Epithelial cell of proximal tubule (primary cell): ENCODE data around the gene NOP14. TPM values are rescaled to one million over a fixed set of nuclear protein-coding genes. Genes with fewer than 3 reads are reported as not detected.

ENCODE experiments used
- DNase-seq: peaks from one replicate; pipeline ENCODE4 v3.0.0-alpha.2; 2011; ENCODE audit warnings: low read depth
- H3K4me3 ChIP-seq: 2 replicates; pipeline ENCODE4 v1.5.1; 2011; ENCODE audit warnings: low read depth, mild to moderate bottlenecking, low read length
- total RNA-seq: library from RNA; depleted of rRNA; stranded (reverse); fragments of >200 nt; gene quantifications from 2 replicates; pipeline ENCODE4 v1.2.3, GENCODE V29; 2015
- TF ChIP-seq, protein P1 (sequence below): conservative IDR thresholded peaks from 2 replicates; pipeline ENCODE4 v1.5.1; 2012; ENCODE audit warnings: low read depth, mild to moderate bottlenecking, low read length

Gene NOP14
- total RNA-seq, 1 donor from 2014 or later = 26.0 TPM

DNA sequence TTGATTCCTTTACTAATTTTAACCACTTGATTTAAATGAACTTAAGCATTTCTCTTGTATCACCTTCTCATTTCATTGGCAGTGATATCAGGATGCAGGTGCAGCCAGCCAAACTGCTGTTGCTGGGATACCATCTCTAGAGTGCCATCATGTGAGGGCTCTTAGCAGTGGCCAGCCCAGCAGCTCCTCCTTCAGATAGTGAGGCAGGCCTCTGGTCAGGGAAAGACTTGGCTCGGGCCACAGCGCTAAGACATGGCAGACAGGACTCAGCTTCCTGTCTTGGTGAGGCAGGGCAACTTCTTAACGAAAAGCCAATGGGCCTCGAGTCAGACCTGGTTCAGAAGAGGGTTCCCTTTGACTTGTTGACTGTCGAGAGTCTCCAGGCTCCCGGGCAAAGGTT lies 50.0 kb downstream of the NOP14 start:
- no peak for DNase-seq
- TF ChIP-seq, protein P1, sequence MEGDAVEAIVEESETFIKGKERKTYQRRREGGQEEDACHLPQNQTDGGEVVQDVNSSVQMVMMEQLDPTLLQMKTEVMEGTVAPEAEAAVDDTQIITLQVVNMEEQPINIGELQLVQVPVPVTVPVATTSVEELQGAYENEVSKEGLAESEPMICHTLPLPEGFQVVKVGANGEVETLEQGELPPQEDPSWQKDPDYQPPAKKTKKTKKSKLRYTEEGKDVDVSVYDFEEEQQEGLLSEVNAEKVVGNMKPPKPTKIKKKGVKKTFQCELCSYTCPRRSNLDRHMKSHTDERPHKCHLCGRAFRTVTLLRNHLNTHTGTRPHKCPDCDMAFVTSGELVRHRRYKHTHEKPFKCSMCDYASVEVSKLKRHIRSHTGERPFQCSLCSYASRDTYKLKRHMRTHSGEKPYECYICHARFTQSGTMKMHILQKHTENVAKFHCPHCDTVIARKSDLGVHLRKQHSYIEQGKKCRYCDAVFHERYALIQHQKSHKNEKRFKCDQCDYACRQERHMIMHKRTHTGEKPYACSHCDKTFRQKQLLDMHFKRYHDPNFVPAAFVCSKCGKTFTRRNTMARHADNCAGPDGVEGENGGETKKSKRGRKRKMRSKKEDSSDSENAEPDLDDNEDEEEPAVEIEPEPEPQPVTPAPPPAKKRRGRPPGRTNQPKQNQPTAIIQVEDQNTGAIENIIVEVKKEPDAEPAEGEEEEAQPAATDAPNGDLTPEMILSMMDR = no peak
- no peak overlapping the region for H3K4me3 ChIP-seq

DNA sequence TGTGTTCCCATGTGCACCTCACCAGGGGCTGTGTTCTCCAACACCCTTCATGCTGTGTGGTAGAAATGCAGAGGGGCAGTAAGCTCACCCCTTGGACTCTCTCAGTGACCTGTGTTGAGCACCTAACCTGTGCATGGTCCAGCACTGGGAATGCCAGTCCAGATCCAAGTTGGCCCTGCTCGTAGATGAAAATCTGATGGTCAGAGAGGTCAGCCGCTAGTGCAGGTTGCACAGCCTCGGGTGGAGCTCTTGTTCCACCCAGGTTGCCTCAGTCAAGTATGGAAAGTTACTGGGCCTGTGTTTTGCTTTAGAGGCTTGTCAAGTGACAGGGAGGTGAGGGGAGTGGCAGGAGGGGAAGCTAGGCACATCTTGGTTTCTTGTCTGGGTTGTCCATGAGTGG lies 51.3 kb downstream of the NOP14 start:
- no peak overlapping the region for H3K4me3 ChIP-seq
- DNase-seq = no peak
- TF ChIP-seq, protein P1 = no peak

DNA sequence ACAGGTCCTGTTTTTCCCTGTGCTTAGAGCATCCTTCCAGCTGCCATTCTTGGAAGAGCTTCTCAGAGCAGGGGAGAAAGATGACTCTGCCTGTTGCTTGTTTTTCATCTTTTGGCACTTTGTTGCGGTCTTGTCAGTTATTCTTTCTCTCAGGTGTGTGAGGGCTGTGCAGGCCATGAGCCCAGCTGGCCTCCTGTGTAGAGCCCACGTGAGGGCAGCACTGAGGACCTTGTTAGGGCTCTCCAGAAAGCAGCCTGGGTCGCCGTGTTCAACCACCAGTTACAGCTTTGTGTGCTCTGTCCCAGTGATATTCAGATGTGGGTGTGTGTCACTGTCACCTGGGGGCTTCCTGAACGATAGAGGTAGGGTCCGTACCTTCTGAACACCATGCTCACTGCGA lies 52.8 kb downstream of the NOP14 start:
- no peak for DNase-seq
- TF ChIP-seq, protein P1 = peak; percentile 8

DNA sequence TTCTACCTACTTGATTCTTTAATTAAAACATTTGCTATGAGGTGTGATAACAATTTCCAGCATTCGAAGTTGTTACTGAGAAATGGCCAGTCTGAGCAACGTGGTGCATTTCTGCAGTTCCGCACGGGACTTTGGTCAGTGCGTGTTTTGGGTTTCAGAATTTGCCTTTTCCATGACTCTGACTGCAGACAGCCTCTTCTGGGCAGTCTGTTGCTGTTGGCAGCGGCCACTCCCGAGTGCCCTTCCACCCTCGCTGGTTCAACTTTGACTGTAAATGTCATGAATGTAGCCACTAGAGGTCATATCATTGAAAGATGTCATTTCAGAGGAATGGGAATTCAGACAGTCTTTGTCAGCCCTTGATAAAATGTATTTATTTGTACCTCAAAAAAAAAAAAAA lies 53.6 kb downstream of the NOP14 start:
- TF ChIP-seq, protein P1 = no peak
- no peak for DNase-seq
- H3K4me3 ChIP-seq = no peak overlapping the region

More for the DNA sequence above, 52.8 kb downstream of the NOP14 start:
- H3K4me3 ChIP-seq = no peak overlapping the region

DNA sequence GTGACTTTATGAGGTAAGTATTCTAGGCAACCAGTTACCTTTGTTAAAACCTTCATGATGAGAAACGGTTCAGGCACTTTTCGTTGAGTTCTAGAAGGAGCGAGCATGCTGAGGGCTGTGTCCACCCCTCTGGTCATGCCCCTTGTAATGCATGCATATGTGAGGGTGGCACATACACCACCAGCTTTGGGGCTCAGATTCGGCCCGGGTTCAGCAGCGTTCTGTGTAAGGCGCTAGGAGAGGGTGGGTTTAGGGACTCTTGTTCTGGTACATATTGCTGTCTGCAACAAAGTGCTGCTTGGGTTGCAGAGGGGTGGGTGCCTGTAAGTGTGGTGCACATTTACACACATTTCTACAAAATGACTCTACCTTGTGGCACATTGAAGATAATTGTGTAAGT lies 54.5 kb downstream of the NOP14 start:
- no peak for DNase-seq
- no peak overlapping the region for H3K4me3 ChIP-seq
- TF ChIP-seq, protein P1 = no peak

DNA sequence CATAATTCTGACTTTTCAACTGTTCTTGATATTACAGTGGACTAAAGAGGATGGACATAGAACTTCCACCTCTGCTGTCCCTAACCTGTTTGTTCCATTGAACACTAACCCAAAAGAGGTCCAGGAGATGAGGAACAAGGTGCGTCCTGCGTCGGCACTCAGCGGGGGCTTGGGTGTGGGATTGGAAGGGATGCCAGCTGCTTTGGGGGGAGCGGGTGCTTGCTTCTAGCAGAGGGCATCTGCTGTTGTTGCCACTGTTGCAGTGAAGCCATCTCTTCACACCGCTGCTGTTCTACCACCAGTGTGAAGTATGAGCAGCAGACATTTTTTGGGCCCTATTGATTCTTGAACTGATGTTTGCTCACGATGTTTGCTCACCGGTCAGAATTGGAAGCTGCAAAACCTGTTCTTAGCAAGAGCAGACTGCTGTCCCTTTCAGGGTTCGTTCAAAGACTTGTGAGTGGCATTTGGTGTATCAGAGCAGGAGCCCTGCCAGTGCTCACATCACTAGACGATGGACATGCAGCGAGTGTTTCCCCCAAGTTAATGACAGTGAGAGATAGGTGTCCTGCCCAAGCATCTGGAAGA lies 55.4 kb downstream of the NOP14 start:
- TF ChIP-seq, protein P1 = no peak
- DNase-seq = no peak
- H3K4me3 ChIP-seq = no peak overlapping the region

DNA sequence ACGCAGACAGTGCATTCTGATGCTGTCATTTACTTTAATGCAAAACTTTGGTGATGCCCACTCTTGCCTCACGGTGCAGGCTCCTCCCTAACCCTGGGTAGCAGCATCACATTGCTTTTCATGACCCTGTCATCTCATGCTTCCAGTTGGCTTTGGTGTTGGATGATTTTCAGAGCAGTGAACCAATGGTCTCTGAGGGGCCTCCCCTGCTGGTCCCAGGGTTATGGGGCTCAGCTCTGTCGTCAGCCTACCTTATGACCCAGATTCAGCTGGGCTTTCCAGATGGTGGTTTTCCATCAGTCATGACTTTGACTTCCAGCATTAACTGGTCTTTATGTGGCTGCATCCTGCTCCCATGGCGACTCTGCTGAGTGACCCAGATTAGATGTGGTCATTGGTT lies 56.0 kb downstream of the NOP14 start:
- no peak for DNase-seq
- TF ChIP-seq, protein P1 = no peak
- H3K4me3 ChIP-seq = no peak overlapping the region
